Right forelimb (tissue), 1 donor: ENCODE data around the gene MTLN.
"Not testable (repeated sequence)": the region's sequence is repeated elsewhere in the genome, so short reads cannot be mapped to it uniquely, and the experiment has no call there.

Experiments
- DNase-seq: peaks from one replicate; pipeline ENCODE4 v3.0.0-alpha.2; 2018

The MTLN gene

DNA sequence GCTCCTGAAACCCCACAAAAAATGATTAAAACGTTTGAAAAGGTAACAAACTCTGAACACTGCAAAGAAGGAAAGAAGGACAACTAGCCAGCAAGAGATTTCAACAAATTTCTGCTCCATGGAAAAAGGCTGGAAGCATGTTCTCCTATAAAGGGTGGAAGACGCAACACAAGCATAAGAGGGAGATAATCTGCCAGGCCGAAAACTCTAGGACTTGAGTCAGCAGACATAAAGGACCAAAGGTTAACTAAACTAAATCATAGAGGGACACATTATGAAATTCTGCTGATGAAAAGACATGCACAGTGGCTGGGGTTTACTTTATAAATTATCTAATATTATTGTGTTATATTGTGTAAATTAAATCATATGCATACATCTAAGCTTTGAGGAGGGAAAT lies 14.3 kb downstream of the MTLN start:
- no peak for DNase-seq

DNA sequence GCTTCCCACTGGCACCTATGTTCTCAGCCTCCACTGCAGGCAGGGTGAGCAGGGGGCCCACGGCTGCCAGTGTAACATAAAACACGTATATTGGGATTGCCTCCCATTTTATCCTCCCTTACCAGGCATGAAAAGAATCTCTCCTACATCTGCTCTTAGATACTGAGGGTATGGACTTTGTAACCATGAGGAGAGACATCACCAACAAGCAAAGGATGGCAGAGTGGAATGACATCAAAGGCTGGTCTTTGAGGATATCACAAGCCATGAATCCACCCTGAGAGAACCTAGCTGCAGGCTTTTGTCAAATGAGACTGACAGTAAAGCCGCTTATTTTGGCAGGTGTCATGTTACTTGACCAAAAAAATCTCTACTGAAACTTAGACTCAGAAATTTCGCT lies 14.9 kb downstream of the MTLN start:
- DNase-seq, result no peak

DNA sequence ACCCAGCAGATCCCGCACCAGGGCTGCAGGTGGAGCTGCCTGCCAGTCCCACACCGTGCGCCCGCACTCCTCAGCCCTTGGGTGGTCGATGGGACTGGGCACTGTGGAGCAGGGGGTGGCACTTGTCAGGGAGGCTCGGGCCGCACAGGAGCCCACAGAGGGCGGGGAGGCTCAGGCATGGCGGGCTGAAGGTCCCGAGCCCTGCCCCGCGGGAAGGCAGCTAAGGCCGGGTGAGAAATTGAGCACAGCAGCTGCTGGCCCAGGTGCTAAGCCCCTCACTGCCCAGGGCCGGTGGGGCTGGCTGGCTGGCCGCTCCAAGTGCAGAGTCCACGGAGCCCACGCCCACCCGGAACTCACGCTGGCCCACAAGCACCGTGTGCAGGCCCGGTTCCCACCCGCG lies 22.2 kb downstream of the MTLN start:
- not testable (repeated sequence) for DNase-seq

DNA sequence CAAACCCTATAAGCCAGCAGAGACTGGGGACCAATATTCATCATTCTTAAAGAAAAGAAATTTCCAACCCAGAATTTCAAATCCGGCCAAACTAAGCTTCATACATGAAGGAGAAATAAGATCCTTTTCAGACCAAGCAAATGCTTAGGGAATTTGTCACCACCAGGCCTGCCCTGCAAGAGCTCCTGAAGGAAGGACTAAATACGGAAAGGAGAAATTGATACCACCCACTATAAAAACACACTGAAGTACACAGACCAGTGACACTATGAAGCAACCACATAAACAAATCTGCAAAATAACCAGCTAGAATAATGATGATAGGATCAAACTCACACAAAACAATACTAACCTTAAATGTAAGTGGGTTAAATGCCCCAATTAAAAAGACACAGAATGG lies 29.9 kb downstream of the MTLN start:
- no peak for DNase-seq

DNA sequence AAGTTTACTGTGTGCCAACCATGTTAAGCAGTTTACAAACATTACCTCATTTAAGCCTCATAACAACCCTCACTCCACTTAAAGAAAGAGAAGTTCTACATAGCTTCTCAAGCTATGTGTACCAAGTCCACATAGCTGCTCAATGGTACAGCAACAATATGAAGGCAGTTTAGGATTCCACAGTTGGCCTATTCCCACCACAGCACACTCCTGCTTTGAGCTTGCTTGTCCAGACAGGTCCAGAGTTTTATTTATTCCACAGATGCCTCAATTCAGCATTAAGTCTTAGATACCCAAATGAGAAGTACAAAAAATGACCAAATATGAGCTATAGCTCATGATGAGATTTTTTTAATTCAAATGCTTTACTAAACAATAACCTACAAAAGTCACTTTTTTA lies 32.3 kb downstream of the MTLN start:
- DNase-seq, result no peak

DNA sequence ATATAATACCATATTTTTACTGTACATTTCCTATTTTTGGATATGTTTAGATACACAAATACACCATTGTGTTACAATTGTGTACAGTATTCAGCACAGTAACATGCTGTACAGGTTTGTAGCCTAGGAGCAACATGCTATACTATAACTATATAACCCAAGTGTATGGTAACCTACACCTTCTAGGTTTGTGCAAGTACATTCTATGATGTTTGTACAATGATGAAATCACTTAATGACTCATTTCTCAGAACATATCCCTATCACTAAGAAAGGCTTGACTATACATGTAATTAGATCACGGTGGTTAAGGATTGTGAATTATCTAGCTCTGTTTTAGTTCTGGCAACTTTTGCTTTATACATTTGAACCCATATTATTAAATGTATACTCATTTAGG lies 38.8 kb downstream of the MTLN start:
- no peak for DNase-seq

DNA sequence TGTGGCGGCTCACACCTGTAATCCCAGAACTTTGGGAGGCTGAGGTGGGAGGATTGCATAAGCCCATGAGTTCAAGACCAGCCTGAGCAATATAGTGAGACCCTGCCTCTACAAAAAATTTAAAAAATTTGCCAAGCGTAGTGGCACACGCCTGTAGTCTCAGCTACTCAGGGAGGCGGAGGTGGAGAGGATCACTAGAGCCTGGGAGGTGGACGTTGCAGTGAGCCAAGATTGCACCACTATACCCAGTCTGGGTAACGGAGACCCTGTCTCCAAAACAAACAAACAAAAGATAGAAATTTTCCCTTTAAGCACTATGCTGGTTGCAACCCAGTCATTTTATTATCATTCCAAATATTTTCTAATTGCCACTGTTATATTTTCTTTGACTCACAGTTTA lies 39.8 kb downstream of the MTLN start:
- no peak for DNase-seq

DNA sequence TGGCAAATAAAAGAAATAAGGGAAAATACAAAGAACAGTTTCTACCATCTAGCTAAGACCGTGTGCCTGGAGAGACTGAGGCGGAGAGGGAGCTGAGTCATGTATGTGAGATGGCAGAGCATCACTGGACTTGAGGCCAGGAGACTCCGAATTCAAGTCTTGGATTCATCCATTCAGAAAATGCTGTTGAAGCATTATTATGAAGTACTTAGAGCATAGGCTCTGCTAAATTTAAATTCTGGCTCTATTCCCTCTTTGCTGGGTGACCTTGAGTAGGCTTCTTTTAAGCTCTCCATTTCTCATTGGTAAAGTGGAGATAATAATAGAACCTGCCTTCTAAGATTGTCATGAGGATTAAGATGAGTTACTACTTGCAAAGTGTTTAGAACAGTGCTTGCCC lies 42.2 kb downstream of the MTLN start:
- DNase-seq, result no peak

DNA sequence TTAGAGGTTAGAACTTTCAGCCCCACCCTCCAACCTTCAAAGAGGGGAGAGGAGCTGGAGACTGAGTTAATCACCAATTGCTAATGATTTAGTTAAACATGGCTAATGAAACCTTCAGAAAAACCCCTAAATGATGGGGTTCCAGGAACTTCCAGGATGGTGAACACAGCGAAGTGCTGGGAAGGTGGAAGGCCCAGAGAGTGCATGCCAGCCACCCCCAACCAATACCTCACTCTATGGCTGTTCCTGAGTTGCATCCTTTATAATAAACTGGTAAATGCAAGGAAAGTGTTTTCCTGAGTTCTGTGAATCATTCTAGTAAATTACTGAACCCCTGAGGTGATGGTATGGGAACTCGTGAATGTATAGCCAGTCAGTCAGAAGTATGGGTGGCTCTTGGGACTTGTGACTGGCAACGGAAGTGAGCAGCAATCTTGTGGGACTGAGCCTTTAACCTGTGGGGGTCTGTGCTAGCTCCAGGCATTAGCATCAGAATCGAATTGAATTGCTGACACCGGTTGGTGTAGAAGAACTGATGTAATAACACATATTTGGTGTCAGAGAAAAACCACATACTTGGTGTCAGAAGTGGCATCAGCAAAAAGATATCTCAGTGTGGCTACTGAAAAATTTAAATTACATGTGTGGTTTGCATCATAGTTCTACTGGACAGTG lies 44.9 kb downstream of the MTLN start:
- no peak for DNase-seq

DNA sequence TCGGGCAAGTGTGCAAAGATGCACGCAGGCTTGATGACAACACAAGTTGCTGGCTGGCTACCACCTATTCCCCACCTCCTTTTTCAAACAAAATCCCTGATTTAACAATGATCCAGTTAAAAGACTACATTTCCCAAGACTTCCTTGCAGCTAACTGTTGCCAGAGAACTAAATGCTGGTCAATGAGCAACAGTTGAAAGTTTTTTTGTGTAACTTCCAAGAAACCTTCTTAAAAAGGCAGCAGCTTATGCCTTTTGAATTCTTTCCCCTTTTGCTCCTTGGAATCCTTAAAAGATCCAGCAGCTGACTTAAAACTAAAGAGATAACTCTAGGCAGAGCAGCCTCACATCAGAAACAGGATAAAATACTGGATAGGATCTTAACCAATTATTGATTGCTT lies 46.1 kb downstream of the MTLN start:
- DNase-seq, result no peak
